Karpas-422 (cell line): ENCODE data around the gene SNX8. TPM values are rescaled to one million over a fixed set of nuclear protein-coding genes. Genes with fewer than 3 reads are reported as not detected.

Experiments
- DNase-seq: peaks from one replicate; pipeline ENCODE4 v3.0.0-alpha.2; 2015
- H2AFZ ChIP-seq: fragments of 200-600 bp; sonication (generic); 2 replicates; pipeline ENCODE4 v1.6.1; 2014; ENCODE audit warnings: antibody characterized with exemption, low read length, mixed read lengths
- H3K27ac ChIP-seq: fragments of 200-600 bp; sonication (generic); 2 replicates; pipeline ENCODE4 v1.5.1; 2014; ENCODE audit warnings: mild to moderate bottlenecking, low read length, moderate library complexity
- H3K27me3 ChIP-seq: fragments of 200-600 bp; sonication (generic); 2 replicates; pipeline ENCODE4 v1.6.1; 2014; ENCODE audit warnings: low read length, mixed read lengths
- H3K36me3 ChIP-seq: fragments of 200-600 bp; sonication (generic); 2 replicates; pipeline ENCODE4 v1.6.1; 2014; ENCODE audit warnings: low read length, mixed read lengths; ENCODE audit not compliant: insufficient read depth
- H3K4me1 ChIP-seq: fragments of 200-600 bp; sonication (generic); 2 replicates; pipeline ENCODE4 v1.6.1; 2014; ENCODE audit warnings: mild to moderate bottlenecking, low read length, mixed read lengths
- H3K4me2 ChIP-seq: fragments of 200-600 bp; sonication (generic); 2 replicates; pipeline ENCODE4 v1.6.1; 2014; ENCODE audit warnings: low read length, low read depth, mild to moderate bottlenecking; ENCODE audit not compliant: poor library complexity, severe bottlenecking
- H3K4me3 ChIP-seq: fragments of 200-600 bp; sonication (generic); 2 replicates; pipeline ENCODE4 v1.5.1; 2014; ENCODE audit warnings: mild to moderate bottlenecking, antibody characterized with exemption, low read length, mixed read lengths
- H3K79me2 ChIP-seq: fragments of 200-600 bp; sonication (generic); 2 replicates; pipeline ENCODE4 v1.6.1; 2014; ENCODE audit warnings: mild to moderate bottlenecking, low read length, mixed read lengths
- H3K9ac ChIP-seq: fragments of 200-600 bp; sonication (generic); 2 replicates; pipeline ENCODE4 v1.6.0; 2014; ENCODE audit warnings: low read length
- H3K9me2 ChIP-seq: fragments of 200-600 bp; sonication (generic), shearing (Covaris generic); replicated peaks from 2 replicates; pipeline ENCODE4 v1.6.0; 2014; ENCODE audit warnings: mild to moderate bottlenecking, low read length, moderate library complexity; ENCODE audit not compliant: insufficient read depth
- H3K9me3 ChIP-seq: fragments of 300-700, 200-600 bp; sonication (generic); 2 replicates; pipeline ENCODE4 v1.6.1; 2014; ENCODE audit warnings: low read length, mixed read lengths
- H4K20me1 ChIP-seq: fragments of 200-600 bp; sonication (generic); 2 replicates; pipeline ENCODE4 v1.6.1; 2014; ENCODE audit warnings: mild to moderate bottlenecking, antibody characterized with exemption, low read length, low read depth; ENCODE audit not compliant: insufficient read depth
- total RNA-seq: library from RNA; depleted of rRNA; stranded (reverse); fragments of >200 nt; shearing (Covaris generic); gene quantifications from 2 replicates; pipeline ENCODE4 v1.2.3, GENCODE V29; 2014; ENCODE audit warnings: low replicate concordance

SNX8 gene
- total RNA-seq, 1 experiment from 2014 or later = 2.6 TPM

DNA sequence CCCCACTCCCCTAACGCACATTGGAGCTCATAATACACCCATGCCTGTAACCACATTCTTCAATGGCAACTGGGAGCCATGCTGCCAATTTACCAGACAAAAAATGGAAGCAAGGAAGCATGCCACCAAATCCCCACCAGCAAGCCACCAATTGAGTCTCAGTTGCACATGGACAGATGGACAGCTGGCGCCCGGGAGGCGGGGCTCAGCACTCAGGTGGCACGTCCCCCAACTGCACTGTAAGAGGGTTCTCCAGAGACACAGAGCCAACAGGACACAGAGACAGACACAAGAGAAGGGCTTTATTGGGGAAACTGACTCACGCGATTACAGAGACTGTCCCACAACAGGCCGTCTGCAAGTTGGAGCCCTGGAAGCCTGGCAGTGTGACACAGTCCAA, 84.0 kb downstream of the SNX8 start:
- DNase-seq = no peak
- H3K9me3 ChIP-seq = no peaks in the 10 kb centered on the region
- peaks cover 20% of the 10 kb centered on the region for H3K4me1 ChIP-seq
- H3K4me2 ChIP-seq = no peak overlapping the region
- H3K9ac ChIP-seq = no peak overlapping the region
- H2AFZ ChIP-seq = no peak overlapping the region
- H3K27me3 ChIP-seq = no peaks in the 10 kb centered on the region
- peaks cover 55% of the 10 kb centered on the region for H3K79me2 ChIP-seq
- no peaks in the 10 kb centered on the region for H3K9me2 ChIP-seq
- H3K27ac ChIP-seq = no peak overlapping the region
- H3K36me3 ChIP-seq = peaks cover 20% of the 10 kb centered on the region
- H4K20me1 ChIP-seq = peaks cover 9% of the 10 kb centered on the region
- no peak overlapping the region for H3K4me3 ChIP-seq

DNA sequence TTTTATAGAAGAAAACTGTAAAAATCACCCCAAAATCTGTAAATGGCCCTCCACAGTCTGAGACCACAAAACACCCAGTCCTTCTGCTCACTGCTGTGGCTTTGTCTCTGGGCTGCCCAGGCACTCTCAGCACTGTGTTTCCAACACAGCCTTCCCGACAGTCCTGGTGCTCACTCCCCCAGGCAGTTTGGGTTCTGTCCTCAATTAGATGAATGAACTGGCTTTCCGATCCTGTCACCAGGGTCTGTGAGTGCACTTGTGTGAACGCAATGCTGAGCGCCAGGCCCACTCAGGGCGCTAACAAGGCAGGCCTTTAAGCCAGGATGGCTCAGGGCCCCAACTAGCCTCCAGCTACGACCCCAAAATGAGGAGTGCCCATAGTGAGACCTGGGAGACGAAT, 84.8 kb downstream of the SNX8 start:
- H3K9me2 ChIP-seq = no peaks in the 10 kb centered on the region
- peaks cover 16% of the 10 kb centered on the region for H3K36me3 ChIP-seq
- no peaks in the 10 kb centered on the region for H3K27me3 ChIP-seq
- peaks cover 20% of the 10 kb centered on the region for H3K4me1 ChIP-seq
- no peak overlapping the region for H3K4me2 ChIP-seq
- H3K9me3 ChIP-seq = no peaks in the 10 kb centered on the region
- H3K27ac ChIP-seq = no peak overlapping the region
- H2AFZ ChIP-seq = no peak overlapping the region
- H3K79me2 ChIP-seq = peaks cover 57% of the 10 kb centered on the region
- no peak overlapping the region for H3K9ac ChIP-seq
- no peak overlapping the region for H3K4me3 ChIP-seq
- DNase-seq = no peak
- peaks cover 9% of the 10 kb centered on the region for H4K20me1 ChIP-seq

DNA sequence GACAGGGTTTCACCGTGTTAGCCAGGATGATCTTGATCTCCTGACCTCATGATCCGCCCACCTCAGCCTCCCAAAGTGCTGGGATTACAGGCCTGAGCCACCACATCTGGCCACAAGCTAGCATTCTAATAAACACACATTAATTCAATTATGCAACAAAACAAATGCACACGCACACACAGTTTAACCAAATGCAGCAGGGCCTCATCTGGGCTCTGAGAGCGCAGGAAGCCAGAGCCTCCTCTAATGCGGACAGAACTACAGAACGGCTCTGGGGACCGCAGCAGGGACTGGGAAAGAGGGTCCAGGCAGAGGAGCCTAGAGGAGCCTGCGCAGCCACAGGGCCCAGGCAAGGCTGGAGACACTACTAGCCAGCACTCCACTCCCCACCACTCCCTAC, 85.3 kb downstream of the SNX8 start:
- Histone ChIP-seq H3K9me3 (no peaks in the 10 kb centered on the region), H2AFZ (no peak overlapping the region), H3K79me2 (peaks cover 61% of the 10 kb centered on the region), H3K9me2 (no peaks in the 10 kb centered on the region), H3K4me1 (peaks cover 19% of the 10 kb centered on the region), H3K27ac (no peak overlapping the region), H3K4me3 (no peak overlapping the region), H3K4me2 (no peak overlapping the region), H3K36me3 (peaks cover 16% of the 10 kb centered on the region), H3K9ac (no peak overlapping the region), H3K27me3 (no peaks in the 10 kb centered on the region), H4K20me1 (peaks cover 9% of the 10 kb centered on the region)
- no peak for DNase-seq

DNA sequence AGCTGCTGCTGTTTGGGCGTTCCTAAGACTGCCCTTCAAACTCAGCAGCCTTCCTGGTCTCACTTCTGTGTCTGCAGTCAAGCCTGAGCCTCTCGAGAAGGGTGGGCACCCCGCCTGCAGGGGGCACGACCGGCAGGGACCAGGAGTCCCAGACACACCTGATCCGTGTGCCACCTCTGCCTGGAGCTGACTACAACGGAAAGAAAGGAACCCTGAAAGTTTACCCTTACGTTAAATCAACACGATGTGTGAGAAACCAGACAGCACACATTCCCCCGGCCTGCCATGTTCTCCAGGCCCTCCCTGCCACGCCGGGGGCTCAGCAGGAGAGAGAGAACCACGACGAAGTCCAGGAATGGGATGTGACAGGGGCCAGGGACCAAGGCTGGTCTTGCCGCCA, 86.5 kb downstream of the SNX8 start:
- H3K27ac ChIP-seq = no peak overlapping the region
- no peak for DNase-seq
- peaks cover 61% of the 10 kb centered on the region for H3K79me2 ChIP-seq
- H4K20me1 ChIP-seq = peaks cover 6% of the 10 kb centered on the region
- peaks cover 16% of the 10 kb centered on the region for H3K36me3 ChIP-seq
- H3K9me3 ChIP-seq = no peaks in the 10 kb centered on the region
- H3K4me2 ChIP-seq = no peak overlapping the region
- no peaks in the 10 kb centered on the region for H3K27me3 ChIP-seq
- H3K4me1 ChIP-seq = peaks cover 12% of the 10 kb centered on the region
- H2AFZ ChIP-seq = no peak overlapping the region
- no peak overlapping the region for H3K9ac ChIP-seq
- no peaks in the 10 kb centered on the region for H3K9me2 ChIP-seq
- H3K4me3 ChIP-seq = no peak overlapping the region

DNA sequence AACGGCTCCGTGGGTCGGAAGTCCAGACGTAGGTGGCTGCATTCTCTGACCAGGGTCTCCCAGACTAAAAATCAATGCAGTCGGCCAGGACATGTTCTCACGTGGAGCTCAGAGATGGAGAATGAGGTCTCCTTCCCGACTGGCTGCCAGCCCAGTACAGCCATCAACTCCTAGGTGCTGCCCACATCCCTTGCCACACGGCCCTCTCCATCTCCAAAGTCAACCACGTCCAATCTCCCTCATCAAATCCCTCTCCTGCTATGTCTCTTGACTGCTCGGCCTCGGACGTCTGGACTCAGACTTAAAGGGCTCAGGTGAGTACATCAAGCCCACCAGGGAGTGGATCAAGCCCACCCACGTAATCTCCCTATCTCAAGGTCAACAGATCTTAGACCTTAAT, 88.4 kb downstream of the SNX8 start:
- Histone ChIP-seq H2AFZ (no peak overlapping the region), H3K27me3 (no peaks in the 10 kb centered on the region), H3K4me3 (no peak overlapping the region), H3K4me2 (no peak overlapping the region), H4K20me1 (no peaks in the 10 kb centered on the region), H3K4me1 (peaks cover 1% of the 10 kb centered on the region), H3K27ac (no peak overlapping the region), H3K9me2 (no peaks in the 10 kb centered on the region), H3K9ac (no peak overlapping the region), H3K9me3 (no peaks in the 10 kb centered on the region), H3K79me2 (peaks cover 46% of the 10 kb centered on the region), H3K36me3 (peaks cover 16% of the 10 kb centered on the region)
- no peak for DNase-seq

DNA sequence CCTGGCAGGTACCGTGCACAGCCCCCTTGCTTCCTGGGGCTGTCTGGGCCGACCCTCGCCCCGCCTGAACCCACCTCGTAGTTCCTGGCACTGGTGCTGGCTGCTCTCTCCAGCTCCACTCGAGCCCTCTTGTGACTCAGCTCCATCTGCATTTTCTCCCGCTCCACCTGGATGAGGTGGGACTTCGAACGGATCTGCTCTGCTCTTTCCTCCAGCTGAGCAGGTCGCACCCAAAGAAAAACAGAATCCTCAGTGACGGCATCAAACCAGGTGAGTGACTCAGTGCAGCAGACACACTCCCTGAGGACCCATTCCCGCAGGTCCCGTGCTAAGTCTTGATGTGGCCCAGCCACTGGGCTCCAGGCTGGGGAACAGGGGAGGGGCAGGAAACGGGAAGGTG, 88.9 kb downstream of the SNX8 start:
- Histone ChIP-seq H3K4me3 (no peak overlapping the region), H3K36me3 (peaks cover 16% of the 10 kb centered on the region), H3K27me3 (no peaks in the 10 kb centered on the region), H3K4me2 (no peak overlapping the region), H3K79me2 (peaks cover 41% of the 10 kb centered on the region), H3K27ac (no peak overlapping the region), H3K9me3 (no peaks in the 10 kb centered on the region), H3K9ac (no peak overlapping the region), H3K4me1 (no peaks in the 10 kb centered on the region), H2AFZ (no peak overlapping the region), H4K20me1 (no peaks in the 10 kb centered on the region), H3K9me2 (no peaks in the 10 kb centered on the region)
- DNase-seq = no peak

DNA sequence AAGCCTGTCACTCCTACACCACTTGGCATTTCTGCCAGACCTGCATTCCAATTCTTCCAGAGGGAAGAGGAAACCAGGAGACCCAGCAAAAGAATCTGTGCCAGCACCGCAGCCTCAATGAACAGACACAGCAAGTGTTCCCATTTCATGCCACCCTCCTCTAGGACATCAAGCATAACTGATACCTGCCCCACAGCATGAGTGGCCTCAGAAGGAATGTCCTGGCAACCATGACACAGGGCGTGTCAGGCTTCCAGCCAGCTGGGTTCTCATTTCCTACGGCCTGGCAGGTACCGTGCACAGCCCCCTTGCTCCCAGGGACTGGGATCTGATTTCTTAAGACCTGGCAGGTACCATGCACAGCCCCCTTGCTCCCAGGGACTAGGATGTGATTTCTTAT, 89.3 kb downstream of the SNX8 start:
- H2AFZ ChIP-seq = no peak overlapping the region
- no peak overlapping the region for H3K27ac ChIP-seq
- no peak for DNase-seq
- H3K9ac ChIP-seq = no peak overlapping the region
- no peaks in the 10 kb centered on the region for H3K4me1 ChIP-seq
- no peak overlapping the region for H3K4me2 ChIP-seq
- H3K9me3 ChIP-seq = no peaks in the 10 kb centered on the region
- no peaks in the 10 kb centered on the region for H3K27me3 ChIP-seq
- H4K20me1 ChIP-seq = no peaks in the 10 kb centered on the region
- no peak overlapping the region for H3K4me3 ChIP-seq
- no peaks in the 10 kb centered on the region for H3K9me2 ChIP-seq
- H3K79me2 ChIP-seq = peaks cover 37% of the 10 kb centered on the region
- peaks cover 16% of the 10 kb centered on the region for H3K36me3 ChIP-seq

DNA sequence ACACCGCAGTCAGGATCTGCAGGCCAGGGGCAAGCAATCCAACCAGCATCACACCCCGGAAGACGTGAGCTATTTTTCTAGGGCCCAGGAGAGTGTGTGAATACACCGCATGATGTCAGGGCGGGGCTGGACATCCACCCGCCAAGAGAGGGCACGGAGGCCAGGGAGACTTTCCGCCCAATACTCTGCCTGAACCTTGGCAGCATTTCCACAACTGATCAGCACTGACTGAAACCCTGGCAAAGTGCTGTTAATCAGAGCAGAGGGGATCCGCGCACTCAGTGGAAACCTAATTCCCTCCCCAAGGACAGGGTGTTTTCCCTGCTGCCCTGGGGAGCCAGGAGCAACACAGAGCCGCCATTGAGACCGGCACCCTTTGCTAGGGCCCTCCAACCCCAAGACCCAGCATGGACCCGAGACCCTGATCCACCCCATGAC, 89.7 kb downstream of the SNX8 start:
- Histone ChIP-seq H3K9ac (no peak overlapping the region), H3K4me3 (no peak overlapping the region), H4K20me1 (no peaks in the 10 kb centered on the region), H3K27ac (no peak overlapping the region), H3K36me3 (peaks cover 16% of the 10 kb centered on the region), H2AFZ (no peak overlapping the region), H3K9me3 (no peaks in the 10 kb centered on the region), H3K27me3 (no peaks in the 10 kb centered on the region), H3K9me2 (no peaks in the 10 kb centered on the region), H3K4me1 (no peaks in the 10 kb centered on the region), H3K79me2 (peaks cover 33% of the 10 kb centered on the region), H3K4me2 (no peak overlapping the region)
- DNase-seq = no peak

DNA sequence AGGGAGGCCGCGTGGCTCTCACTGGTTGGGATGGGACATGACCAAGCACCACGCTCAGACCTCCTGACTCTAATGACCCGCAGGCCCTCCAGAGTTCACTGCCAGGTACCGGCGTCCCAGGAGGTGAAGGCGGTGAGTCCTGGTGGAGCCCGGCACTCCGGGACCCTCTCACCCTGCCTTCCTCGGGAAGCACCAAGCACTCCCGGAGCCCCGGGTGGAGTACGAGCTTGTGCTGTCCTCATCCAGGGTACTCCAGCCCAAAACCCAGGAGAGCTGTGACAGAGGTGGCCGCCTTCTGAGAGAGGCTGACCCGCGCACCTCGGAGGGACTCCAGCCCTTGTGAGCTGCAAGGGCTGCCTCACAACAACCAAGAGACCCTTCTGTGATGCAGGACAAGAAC, 90.9 kb downstream of the SNX8 start:
- Histone ChIP-seq H3K36me3 (peaks cover 16% of the 10 kb centered on the region), H3K79me2 (peaks cover 25% of the 10 kb centered on the region), H4K20me1 (no peaks in the 10 kb centered on the region), H3K27ac (no peak overlapping the region), H3K4me1 (no peaks in the 10 kb centered on the region), H3K4me2 (no peak overlapping the region), H3K9ac (no peak overlapping the region), H3K4me3 (no peak overlapping the region), H3K27me3 (no peaks in the 10 kb centered on the region), H3K9me2 (no peaks in the 10 kb centered on the region), H2AFZ (no peak overlapping the region), H3K9me3 (no peaks in the 10 kb centered on the region)
- DNase-seq = no peak
